Cardiac muscle cell (in vitro differentiated cells and primary cell): Measurements from ENCODE around the gene MYH10. TPM values are rescaled to one million over a fixed set of nuclear protein-coding genes. Genes with fewer than 3 reads are reported as not detected.

Experiments used
- DNase-seq, 2 donors: peaks; one replicate each; pipeline versions ENCODE4 v3.0.0 to v3.0.0-alpha.2; 2010 to 2017; ENCODE audit warnings: low read depth in 1 of 2, low spot score in 1 of 2
- H3K27ac ChIP-seq: fragments of 200-600 bp; sonication (generic); 2 replicates; pipeline ENCODE4 v1.5.1; 2016
- H3K27me3 ChIP-seq: fragments of 200-600 bp; sonication (generic); 2 replicates; pipeline ENCODE4 v1.6.0; 2016; ENCODE audit warnings: control low read depth
- H3K36me3 ChIP-seq: fragments of 200-600 bp; sonication (generic); 2 replicates; pipeline ENCODE4 v1.5.1; 2016; ENCODE audit warnings: control low read depth
- H3K4me1 ChIP-seq: fragments of 200-600 bp; sonication (generic); 2 replicates; pipeline ENCODE4 v1.8.1; 2017; ENCODE audit warnings: low read depth, mild to moderate bottlenecking, mixed run types
- H3K4me3 ChIP-seq: fragments of 200-600 bp; sonication (generic); 2 replicates; pipeline ENCODE4 v1.5.1; 2016; ENCODE audit warnings: mild to moderate bottlenecking
- H3K9me3 ChIP-seq: fragments of 200-600 bp; sonication (generic); 2 replicates; pipeline ENCODE4 v1.5.1; 2017; ENCODE audit warnings: low read depth, mild to moderate bottlenecking, control low read depth
- polyA plus RNA-seq: library from polyadenylated mRNA; unstranded; fragments of >200 nt; fragmentation: Nextera tagmentation; extraction: Ambion mirVana; gene quantifications from 2 replicates; pipeline ENCODE4 v1.2.1, GENCODE V29; 2016
- total RNA-seq: library from RNA; depleted of rRNA; stranded (reverse); fragments of >200 nt; gene quantifications from 2 replicates; pipeline ENCODE4 v1.2.3, GENCODE V29; 2016
- TF ChIP-seq, protein P1 (sequence below): IDR thresholded peaks from 2 replicates; pipeline ENCODE4 v1.5.1; 2012; ENCODE audit warnings: low read depth, mild to moderate bottlenecking, low read length

MYH10 gene
- total and polyA plus RNA-seq, 2 experiments from 2014 or later = 147 to 194 TPM

DNA sequence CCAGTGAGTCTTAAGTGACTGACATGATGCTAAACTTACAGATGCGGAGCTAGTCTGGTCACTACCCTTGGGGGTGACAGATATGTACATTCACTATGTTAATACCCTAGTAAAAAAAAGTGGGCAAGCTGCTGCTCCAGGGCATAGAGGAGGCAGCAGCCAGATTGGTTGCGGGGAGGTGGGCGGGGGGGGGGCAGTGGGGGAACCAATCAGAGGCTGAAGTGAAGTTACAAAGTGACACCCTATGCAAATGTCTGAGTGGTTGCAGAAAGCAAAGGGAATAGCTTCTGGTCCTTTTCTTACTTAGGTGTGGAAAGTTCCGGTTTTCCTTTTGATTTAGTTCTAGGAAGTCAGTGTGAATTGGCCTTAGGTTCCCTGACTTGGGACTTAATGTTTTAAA is 182.7 kb downstream of the MYH10 start:
- no peaks in the 10 kb centered on the region for H3K9me3 ChIP-seq
- H3K27me3 ChIP-seq = no peaks in the 10 kb centered on the region
- H3K27ac ChIP-seq = no peak overlapping the region
- H3K4me3 ChIP-seq = no peak overlapping the region
- TF ChIP-seq, protein P1, sequence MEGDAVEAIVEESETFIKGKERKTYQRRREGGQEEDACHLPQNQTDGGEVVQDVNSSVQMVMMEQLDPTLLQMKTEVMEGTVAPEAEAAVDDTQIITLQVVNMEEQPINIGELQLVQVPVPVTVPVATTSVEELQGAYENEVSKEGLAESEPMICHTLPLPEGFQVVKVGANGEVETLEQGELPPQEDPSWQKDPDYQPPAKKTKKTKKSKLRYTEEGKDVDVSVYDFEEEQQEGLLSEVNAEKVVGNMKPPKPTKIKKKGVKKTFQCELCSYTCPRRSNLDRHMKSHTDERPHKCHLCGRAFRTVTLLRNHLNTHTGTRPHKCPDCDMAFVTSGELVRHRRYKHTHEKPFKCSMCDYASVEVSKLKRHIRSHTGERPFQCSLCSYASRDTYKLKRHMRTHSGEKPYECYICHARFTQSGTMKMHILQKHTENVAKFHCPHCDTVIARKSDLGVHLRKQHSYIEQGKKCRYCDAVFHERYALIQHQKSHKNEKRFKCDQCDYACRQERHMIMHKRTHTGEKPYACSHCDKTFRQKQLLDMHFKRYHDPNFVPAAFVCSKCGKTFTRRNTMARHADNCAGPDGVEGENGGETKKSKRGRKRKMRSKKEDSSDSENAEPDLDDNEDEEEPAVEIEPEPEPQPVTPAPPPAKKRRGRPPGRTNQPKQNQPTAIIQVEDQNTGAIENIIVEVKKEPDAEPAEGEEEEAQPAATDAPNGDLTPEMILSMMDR = no peak
- peaks cover 27% of the 10 kb centered on the region for H3K36me3 ChIP-seq
- peak in 1 of 2 donors; percentile 65 for DNase-seq
- H3K4me1 ChIP-seq = peaks cover 5% of the 10 kb centered on the region

GRCh38 chr17:8445536-8445935 is 185.0 kb downstream of the MYH10 start:
- H3K36me3 ChIP-seq = peaks cover 14% of the 10 kb centered on the region
- TF ChIP-seq, protein P1 = no peak

DNA sequence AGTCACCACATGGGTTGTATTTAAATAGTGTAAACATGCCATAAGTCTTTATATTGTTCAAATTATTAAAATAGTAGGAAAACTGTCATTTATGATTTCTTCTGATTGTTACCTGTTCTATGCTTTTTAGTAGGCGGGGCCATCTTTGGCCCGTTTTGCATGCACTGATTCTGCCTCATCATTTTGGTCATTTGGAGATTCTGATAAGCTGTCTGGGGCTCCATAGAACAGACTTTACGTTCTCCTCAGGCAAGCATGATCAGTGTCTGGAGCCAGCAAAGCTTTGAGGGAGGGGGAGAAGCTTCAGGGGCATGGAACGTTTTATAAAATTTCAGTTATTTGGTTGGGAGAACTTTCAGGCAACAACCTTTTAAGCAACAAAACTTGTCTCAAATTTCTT is 186.0 kb downstream of the MYH10 start:
- Histone ChIP-seq H3K4me1 (peaks cover 5% of the 10 kb centered on the region), H3K9me3 (no peaks in the 10 kb centered on the region), H3K27me3 (no peaks in the 10 kb centered on the region), H3K27ac (no peak overlapping the region), H3K36me3 (peaks cover 8% of the 10 kb centered on the region), H3K4me3 (no peak overlapping the region)
- TF ChIP-seq, protein P1 = no peak
- no peak for DNase-seq

More at GRCh38 chr17:8445536-8445935, 185.0 kb downstream of the MYH10 start:
- H3K9me3 ChIP-seq = no peaks in the 10 kb centered on the region
- H3K27ac ChIP-seq = no peak overlapping the region
- peaks cover 5% of the 10 kb centered on the region for H3K4me1 ChIP-seq
- H3K4me3 ChIP-seq = no peak overlapping the region
- no peaks in the 10 kb centered on the region for H3K27me3 ChIP-seq
- no peak for DNase-seq

GRCh38 chr17:8443756-8444155 is 186.8 kb downstream of the MYH10 start:
- no peak for DNase-seq
- TF ChIP-seq, protein P1 = no peak
- Histone ChIP-seq H3K36me3 (peaks cover 4% of the 10 kb centered on the region), H3K4me1 (peaks cover 5% of the 10 kb centered on the region), H3K4me3 (no peak overlapping the region), H3K27ac (peak overlapping the region; percentile 6), H3K27me3 (no peaks in the 10 kb centered on the region), H3K9me3 (no peaks in the 10 kb centered on the region)

DNA sequence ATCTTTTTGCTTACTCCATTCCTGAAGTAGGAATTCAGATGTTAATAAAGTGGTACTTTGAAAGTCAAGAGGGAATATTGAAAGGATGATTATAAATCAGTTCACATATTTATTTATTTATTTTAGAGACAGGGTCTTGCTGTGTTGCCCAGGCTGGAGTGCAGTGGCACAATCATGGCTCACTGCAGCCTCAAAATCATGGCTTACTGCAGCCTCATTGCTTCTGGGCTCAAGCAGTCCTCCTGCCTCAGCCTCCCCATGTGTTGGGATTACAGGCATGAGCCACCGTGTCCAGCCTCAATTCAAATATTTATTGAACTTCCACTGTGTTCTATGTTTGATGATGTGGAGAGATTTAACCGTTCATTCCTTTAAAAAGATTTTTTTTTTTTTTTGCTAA is 188.2 kb downstream of the MYH10 start:
- TF ChIP-seq, protein P1 = no peak
- no peak for DNase-seq
- H3K27me3 ChIP-seq = no peaks in the 10 kb centered on the region

GRCh38 chr17:8441690-8442089 is 188.8 kb downstream of the MYH10 start:
- TF ChIP-seq, protein P1 = no peak
- Histone ChIP-seq H3K9me3 (no peaks in the 10 kb centered on the region), H3K27ac (no peak overlapping the region), H3K4me3 (no peak overlapping the region), H3K4me1 (peaks cover 9% of the 10 kb centered on the region), H3K27me3 (no peaks in the 10 kb centered on the region), H3K36me3 (peaks cover 4% of the 10 kb centered on the region)
- DNase-seq = no peak

More for the DNA sequence above, 188.2 kb downstream of the MYH10 start:
- peaks cover 4% of the 10 kb centered on the region for H3K36me3 ChIP-seq
- no peak overlapping the region for H3K27ac ChIP-seq
- H3K4me3 ChIP-seq = no peak overlapping the region
- H3K4me1 ChIP-seq = peaks cover 3% of the 10 kb centered on the region
- no peaks in the 10 kb centered on the region for H3K9me3 ChIP-seq
